ENCODE data around the gene ZNF490.
"Not testable (repeated sequence)": the region's sequence is repeated elsewhere in the genome, so short reads cannot be mapped to it uniquely, and the experiment has no call there.

Gene ZNF490

DNA sequence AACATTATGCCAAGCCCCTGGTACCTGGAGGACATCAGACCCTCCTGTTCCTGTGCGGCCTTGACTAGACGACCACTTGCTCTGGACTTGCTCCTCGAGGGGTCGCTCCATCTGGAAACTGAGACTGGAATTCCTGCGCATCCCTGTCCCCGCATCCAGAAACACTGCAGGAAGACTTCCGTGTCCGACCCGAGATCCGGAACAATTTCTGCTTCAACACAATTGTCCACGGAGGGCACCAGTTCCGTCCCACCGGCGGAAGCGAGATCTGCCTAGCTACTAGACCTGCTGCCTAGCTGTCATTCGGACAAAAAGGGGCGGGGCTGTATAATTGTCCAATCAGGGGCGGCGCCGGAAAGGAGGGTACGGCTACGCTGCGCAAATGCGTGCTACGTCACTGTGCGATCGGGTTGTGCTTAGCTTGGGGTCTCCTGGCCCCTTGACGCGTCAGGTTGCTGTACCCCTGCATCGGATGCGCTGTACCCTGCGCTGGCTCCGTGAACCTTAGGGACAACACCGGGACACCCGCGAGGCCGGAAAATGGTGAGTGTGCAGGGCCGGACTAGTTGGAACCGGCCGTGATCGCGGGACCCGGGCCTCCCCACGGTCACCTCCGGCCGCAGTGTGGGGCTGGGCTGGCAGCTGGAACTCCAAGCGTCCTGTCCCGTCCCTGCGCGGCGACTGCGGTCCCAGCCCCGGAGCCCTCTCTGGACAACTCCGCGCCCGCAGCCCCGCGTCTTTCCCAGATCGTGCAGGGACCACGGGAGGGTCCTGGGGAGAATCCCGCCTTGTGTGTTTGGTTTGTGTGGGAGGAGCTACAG, at the start of gene ZNF490, which contains the start of gene ZNF791:
Gene ZNF490 (minus strand): TSS at position 274 of the 821 bp plus-strand sequence. CDS start 133 bp downstream, at position 141.
Gene ZNF791 (plus strand): TSS at position 381 of the 821 bp plus-strand sequence. CDS start 160 bp downstream, at position 541.
- DNase-seq (ENCODE audit: low read depth), result peak; percentile 89

DNA sequence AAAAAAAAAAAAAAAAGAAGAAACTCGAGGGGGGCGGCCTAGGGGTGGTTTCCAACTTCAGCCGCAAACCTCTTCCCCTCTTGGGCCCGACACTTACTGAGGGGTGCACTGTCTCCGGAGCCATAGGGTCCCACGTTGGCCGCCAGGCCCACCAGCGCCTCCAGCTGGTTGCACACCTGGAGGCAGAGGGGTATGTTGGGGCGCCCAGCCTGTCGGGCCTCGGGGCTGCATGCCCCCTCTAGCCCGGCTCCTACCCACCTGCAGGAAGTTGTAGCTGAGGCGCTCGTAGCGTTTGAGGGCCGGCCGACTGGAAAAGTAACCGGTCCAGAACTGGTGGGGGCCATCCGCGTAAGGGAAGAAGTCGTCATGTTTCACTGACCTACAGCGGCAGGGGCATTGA, 47.4 kb upstream of the ZNF490 start:
- no peak for DNase-seq (ENCODE audit: low read depth)

DNA sequence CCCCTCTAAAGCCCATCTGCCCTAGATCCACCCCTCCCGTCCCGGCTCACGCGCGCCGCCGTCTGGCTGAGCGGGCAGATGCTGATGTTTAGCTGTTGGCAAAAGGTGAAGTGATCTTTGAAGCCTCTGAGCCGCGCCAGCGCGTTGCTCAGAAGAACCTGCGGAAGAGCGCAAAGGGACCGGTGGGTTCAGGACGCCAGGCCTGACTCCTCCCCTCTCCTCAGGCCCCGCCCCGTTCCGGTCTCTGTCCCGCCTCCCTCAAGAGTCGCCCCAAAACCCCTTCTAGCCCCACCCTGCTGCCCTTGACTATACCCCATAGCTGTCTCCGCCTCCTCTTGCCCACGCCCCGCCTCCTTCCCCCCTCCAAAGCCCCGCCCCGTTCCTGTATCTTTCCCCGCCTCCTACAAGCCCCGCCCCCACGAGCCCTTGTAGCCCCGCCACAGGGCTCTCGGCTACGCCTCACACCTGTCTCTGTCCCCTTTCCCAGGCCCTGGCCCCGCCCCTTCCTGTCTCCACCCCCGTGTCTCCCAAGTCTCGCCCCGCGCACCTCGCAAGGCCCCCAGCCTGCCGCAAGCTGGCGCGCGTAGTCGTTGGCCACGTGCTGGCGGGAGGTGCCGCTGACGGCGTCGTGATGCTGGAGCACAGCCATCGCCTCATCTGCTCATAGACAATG, 46.4 kb upstream of the ZNF490 start:
- DNase-seq (ENCODE audit: low read depth), result no peak

DNA sequence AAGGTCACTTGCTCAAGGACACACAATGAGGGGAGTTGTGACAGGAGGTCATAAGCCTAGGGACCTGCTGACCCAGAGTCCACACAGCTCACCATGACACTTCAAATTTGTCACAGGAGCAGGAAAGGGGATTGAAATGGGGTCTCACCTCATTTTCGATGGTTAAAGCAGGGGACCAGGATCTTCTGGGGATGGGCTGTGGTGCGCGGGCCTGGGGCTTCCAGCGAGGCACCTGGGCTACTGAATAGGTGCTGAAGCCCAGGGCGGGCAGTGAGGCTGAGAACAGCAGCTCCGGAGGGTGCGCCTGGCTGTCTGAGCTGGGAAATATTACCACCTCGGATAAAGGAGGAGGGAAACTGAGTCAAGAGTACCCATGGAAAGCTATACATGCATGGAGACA, 44.9 kb upstream of the ZNF490 start:
- DNase-seq (ENCODE audit: low read depth), result no peak

DNA sequence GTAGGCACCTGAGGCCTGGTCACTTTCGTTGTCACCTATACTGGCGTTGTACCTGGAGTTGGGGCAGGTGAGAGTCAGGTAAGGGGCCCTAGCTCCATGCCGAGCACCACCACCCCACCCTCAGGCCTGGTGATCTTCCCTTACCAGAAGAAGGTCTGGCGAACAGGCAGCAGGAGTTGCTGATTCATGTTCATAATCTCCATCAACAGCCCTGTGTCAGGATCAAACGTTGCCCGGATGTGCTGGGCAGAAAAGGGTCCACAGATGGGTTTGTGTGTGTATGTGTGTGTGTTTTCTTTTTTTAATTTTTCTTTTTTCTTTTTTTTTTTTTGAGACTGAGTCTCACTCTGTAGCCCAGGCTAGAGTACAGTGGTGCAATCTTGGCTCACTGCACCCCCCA, 41.6 kb upstream of the ZNF490 start:
- no peak for DNase-seq (ENCODE audit: low read depth)

DNA sequence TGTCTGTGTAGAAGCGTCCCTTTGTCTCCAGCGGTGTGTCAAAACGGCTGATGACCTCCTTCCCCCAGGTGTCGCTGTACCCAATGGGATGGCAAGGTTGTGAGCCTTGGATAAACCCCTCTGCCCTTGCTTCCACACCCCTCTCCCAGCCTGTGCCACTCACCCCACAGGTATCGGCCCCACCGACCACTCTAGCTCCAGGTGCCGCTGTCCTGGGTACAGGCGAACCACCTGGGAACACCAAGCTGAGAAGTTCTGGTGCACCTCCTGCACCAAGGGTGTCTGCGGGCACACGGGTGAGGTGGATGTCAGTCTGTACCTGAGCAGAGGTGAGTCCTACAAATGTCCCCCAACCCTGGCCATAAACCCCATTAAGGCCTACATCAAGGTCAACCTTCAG, 39.3 kb upstream of the ZNF490 start:
- no peak for DNase-seq (ENCODE audit: low read depth)

DNA sequence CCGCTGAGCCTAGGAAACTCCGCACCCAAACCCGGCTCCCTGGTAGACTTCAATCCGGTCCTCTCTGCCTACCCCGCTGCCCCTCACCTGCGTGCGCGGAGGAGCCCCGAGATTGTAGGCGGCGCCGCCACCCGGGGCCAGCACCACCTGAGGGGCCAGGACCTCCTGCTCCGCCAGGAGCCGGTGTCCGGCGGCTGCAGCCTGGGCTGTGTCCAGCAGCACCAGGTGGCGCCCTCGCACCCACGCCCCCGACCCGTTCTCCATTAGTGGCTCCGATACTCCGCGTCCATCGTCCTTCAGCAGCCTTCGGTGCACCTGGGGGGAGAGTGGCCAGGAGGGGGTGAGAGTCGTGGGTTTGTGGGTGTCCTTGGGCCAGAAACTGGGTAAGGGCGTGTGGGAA, 37.5 kb upstream of the ZNF490 start:
- no peak for DNase-seq (ENCODE audit: low read depth)

DNA sequence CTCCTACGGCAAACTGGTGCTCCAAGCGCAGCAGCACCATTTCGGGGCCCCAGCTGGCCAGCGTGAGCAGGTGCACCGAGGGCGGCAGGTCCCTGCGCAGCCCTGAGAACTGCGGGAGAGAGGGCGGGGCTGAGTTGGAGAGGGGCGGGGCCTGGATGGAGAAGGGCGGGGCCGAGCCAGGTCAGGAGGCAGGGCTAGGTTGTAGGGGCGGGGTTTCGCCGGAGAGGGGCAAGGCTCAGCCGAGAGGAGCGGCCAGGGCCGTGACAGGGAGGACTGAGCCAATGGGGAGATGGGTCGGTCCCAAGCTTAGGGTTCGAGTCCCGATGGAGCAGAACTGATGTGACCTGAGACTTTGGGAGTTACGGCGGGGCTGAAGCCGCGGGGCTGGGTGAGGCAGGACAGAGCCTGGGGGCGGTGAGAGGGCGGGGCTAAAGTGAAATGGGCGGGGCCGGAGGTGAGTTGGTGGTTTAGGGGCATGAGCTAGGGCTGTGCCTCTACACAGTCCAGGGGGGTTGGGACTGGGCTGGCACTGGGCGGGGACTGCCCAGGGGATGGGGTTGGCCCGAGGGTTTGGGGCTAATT, 37.0 kb upstream of the ZNF490 start:
- DNase-seq (ENCODE audit: low read depth), result no peak

DNA sequence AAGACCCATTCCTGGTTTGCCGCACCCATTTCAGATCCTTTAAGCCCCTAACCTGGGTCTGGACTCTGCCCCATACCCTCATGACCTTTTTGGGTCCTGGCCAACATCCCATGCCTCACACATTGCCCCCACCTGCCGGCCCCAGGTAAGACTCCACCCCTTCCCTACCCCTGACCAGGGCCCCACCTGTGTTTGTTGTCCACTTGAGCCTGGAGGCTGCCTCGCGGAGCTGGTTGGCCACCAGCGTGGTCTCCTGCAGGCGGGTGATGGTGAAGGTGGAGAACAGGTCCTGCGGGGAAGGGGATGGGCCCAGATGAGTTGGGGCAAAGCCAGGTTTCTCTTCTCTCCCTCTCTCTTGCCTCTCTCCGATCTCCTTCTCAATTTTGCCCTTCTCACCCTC, 36.4 kb upstream of the ZNF490 start:
- no peak for DNase-seq (ENCODE audit: low read depth)

DNA sequence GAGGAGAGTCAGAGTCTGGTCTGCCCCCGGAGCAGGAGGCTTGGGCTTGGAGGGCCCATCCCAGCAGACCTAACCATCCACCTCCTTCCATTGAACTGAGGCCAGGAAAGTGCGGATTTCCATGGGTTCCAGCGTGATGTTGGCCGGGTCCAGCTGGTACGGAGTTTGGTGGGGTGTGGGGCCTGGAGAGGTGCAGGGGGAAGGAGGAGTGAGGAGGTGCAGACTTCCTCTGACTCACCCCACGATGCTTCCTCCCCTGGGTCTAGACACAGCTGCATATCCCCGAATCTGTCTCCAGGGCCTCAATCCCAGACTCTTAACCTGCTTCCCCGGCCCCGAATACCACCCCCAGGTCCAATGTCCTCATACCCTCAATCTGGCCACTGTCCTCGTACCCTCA, 35.9 kb upstream of the ZNF490 start:
- DNase-seq (ENCODE audit: low read depth), result no peak

DNA sequence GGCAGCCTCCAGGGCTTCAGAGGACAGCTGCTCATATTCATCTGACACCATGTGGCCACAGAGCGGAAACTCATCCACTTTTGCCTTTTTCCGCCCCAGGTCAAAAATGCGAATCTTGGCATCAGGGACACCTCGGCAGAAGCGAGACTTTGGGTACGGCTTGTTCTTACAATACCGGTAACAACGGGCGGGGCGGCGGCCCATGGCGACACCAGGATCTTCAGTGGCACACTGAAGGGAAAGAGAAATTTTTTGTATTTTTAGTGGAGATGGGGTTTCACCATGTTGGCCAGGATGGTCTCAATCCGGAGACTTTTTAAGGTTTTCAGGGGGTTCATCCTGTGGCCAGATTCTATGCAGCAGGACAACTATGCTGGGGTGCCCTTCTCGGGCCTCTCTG, 33.1 kb upstream of the ZNF490 start:
- DNase-seq (ENCODE audit: low read depth), result not testable (repeated sequence)

DNA sequence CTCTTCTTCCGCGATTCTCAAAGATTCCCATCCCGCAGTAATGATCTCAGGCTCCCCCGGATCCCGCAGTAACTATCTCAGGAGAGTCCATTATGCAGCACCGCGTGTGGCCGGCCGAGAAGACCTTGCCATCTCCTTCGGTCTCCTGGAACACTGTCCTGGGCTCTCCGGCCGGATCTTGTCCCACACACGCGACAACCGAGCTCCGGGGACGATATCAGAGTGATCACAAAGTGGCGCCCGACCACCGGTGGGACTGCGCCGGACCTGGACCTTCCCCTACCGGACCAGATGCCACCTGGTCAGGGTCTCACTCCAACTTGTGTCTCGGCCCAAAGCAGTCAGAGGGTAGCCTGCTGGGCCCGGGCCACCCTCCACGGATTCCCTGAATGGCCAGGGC, 31.9 kb upstream of the ZNF490 start:
- DNase-seq (ENCODE audit: low read depth), result no peak

DNA sequence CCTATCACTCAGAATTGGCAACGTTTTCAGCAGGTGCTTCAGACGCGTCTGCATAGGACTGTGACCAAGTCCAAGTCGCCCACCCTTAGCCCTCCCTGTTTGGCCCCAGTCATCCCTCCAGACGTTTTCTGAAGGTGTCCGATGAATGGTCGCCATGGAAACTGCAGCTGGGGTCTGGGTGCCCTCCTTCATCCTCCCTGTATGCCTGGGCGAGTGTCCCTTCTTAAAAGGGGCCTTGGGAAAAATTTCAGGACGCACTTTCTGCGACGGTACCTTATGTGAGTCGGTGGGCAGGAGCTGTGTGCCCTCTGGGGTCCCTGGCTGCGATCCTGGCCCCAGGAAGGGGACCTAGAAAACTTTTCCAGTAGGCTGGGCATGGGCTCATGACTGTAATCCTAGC, 30.8 kb upstream of the ZNF490 start:
- no peak for DNase-seq (ENCODE audit: low read depth)

DNA sequence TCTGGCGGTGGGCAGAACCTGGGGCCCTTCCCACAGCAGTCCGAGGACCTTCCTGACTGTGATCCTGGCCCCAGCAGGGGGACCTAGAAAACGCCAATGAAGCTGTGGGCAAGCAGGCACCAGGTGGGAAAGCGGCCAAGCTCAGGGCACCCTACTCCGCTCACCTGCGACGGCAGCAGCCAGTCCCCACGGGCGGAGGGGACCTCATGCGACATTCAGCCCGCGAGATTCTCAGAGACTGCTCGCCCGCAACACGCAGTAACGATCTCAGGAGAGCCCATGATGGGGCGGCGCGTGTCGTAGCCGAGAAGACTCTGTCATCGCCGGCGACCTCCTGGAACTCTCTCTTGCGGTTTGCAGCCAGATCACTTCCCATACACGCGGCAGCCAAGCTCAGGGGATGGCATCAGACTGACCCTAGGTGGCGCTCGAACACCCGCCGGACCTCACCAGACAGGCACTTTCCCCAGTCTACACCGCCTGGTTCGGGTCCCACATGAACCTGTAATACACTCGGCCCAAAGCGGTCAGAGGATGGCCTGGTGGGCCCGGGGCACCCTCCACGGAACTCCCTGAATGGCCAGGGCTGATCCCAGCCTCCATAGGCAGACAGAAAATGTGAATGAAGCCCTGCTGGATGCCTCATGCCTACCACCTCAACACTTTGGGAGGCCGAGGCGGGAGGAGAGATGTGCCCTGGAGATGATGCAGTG, 29.4 kb upstream of the ZNF490 start:
- DNase-seq (ENCODE audit: low read depth), result peak; percentile 74

DNA sequence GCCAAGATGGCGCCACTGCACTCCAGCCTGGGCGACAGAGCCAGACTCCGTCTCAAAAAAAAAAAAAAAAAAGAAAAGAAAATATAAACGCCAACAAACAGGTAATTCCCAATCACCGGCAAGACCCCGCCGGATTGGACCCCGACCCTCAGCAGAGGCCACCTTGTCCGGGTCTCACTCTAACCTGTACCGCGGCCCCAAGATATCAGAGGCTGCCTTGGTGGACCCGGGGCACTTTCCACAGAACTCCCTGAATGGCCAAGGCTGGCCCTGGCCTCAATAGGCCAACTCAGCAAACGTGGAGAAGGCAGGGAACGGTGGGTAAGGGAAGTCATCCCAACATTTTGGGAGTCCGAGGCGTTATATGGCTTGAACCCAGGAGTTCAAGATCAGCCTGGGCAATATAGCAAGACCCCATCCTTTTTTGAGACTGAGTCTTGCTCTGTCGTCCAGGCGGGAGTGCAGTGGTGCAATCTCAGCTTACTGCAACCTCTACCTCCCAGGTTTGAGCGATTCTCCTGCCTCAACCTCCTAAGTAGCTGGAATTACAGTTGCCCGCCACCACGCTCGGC, 28.1 kb upstream of the ZNF490 start:
- no peak for DNase-seq (ENCODE audit: low read depth)

DNA sequence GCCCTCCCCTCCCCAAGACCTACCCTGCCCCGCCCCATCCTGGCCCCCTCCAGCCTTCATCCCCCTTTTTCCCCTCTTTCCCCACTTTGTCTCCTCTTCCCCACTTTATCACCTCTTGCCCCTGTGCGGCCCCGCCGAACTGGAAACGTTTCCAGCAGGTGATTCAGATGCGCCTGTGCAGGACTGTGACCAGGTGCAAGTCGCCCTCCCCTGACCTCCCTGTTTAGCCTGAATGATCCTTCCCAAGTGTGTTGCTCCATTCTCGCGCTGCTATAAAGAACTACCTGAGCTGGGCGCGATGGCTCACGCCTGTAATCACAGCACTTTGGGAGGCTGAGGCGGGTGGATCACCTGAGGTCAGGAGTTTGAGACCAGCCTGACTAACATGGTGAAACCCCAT, 26.0 kb upstream of the ZNF490 start:
- DNase-seq (ENCODE audit: low read depth), result no peak

DNA sequence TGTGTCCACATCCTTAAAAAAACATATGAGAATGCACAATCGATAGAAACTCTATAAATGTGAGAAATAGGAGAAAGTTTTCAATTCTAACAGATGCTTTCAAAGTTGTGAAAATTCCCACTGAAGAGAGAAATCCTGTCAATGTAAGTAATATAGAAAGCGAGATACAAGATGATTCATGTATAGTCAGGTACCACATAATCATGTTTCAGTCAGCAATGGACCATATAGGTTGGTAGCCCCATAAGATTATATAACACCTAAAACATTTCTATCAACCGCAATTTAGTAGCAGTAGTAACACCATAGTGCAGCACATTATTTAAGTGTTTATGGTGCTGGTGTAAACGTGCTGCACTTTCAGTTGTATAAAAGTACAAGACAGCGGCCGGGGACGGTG, 18.6 kb upstream of the ZNF490 start:
- DNase-seq (ENCODE audit: low read depth), result no peak

DNA sequence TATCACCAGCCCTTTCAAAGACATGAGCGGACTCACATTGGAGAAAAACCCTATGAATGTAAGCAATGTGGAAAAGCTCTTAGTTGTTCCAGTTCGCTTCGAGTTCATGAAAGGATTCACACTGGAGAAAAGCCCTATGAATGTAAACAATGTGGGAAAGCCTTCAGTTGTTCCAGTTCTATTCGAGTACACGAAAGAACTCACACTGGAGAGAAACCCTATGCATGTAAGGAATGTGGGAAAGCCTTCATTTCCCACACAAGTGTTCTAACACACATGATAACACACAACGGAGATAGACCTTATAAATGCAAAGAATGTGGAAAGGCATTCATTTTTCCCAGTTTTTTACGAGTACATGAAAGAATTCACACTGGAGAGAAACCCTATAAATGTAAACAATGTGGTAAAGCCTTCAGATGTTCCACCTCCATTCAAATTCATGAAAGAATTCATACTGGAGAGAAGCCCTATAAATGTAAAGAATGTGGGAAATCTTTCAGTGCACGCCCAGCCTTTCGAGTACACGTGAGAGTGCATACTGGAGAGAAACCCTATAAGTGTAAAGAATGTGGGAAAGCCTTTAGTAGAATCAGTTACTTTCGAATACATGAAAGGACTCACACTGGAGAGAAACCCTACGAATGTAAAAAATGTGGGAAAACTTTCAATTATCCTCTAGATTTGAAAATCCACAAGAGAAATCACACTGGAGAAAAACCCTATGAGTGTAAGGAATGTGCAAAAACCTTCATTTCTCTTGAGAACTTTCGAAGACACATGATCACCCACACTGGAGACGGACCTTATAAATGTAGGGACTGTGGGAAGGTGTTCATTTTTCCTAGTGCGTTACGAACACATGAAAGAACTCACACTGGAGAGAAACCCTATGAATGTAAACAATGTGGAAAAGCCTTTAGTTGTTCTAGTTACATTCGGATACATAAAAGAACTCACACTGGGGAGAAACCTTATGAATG, 17.7 kb upstream of the ZNF490 start:
- DNase-seq (ENCODE audit: low read depth), result no peak

DNA sequence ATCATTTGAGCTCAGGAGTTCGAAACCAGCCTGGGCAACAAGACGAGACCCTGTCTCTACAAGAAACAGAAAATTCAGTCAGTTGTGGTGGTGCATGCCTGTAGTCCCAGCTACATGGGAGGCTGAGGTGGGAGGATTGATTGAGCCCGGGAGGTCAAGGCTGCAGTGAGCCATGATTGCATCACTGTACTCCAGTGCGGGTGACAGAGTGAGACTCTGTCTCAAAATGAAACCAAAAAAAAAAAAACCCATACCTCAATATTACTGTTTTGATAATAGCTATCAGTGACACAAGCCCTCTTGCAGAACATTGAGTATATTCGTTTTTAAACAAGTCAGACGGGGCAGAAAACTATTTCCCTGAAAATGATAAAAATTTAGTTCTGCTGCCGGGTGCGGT, 16.3 kb upstream of the ZNF490 start:
- DNase-seq (ENCODE audit: low read depth), result no peak

DNA sequence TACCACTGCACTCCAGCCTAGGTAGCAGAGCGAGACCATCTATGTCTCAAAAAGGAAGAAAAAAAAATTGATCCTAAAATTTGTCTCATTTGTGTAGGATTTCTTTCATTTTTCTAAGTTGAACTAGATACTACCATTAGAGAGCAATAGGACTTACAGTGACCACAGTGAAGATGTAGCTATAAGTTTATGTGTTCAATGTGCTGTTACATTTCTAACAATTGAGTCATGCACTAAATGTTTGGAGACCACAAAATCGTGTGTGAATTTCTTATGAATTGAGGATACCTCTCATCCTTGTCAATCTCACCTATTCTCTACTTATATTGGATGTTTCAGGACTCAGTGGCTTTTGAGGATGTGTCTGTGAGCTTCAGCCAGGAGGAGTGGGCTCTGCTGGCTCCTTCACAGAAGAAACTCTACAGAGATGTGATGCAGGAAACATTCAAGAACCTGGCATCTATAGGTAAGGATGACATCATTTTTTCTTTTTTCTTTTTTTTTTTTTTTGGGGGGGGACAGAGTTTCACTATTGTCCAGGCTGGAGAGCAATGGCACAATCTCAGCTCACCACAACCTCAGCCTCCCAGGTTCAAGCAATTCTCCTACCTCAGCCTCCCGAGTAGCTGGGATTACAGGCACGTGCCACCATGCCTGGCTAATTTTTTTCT, 12.9 kb upstream of the ZNF490 start:
- DNase-seq (ENCODE audit: low read depth), result no peak

Data from stimulated activated CD8-positive, alpha-beta memory T cell treated with anti-CD3 and anti-CD28 coated beads, Interleukin-12 subunit alpha, Interleukin-12 subunit beta, amount 100 ng/mL, for 4 hours (primary cell).